ENCODE measurements around the gene STARD3. TPM values are rescaled to one million over a fixed set of nuclear protein-coding genes. Genes with fewer than 3 reads are reported as not detected.

STARD3 gene
- total and polyA plus RNA-seq, 12 donors: 14.2 to 46.1 (median 19.9) TPM

GRCh38 chr17:39608142-39608981, 28.6 kb upstream of the STARD3 start:
- intact Hi-C loops (cut with DNase I): no loop called here
- Histone ChIP-seq H3K4me3 (no peak overlapping the region), H3K4me1 (peaks cover 19 to 42% (median 32%) of the 10 kb centered on the region in 9 donors), H3K27ac (no peak overlapping the region), H3K36me3 (no peaks in the 10 kb centered on the region), H3K27me3 (peaks cover 42 to 94% (median 89%) of the 10 kb centered on the region in 7 donors), H3K9me3 (no peaks in the 10 kb centered on the region)
- 12 to 14% methylated on average over 15 of the region's 15 CpGs for WGBS, 2 donors
- ATAC-seq: no peak
- TF ChIP-seq CTCF (IDR thresholded peaks at IDR 0.05): no peak
- no peak for DNase-seq

DNA sequence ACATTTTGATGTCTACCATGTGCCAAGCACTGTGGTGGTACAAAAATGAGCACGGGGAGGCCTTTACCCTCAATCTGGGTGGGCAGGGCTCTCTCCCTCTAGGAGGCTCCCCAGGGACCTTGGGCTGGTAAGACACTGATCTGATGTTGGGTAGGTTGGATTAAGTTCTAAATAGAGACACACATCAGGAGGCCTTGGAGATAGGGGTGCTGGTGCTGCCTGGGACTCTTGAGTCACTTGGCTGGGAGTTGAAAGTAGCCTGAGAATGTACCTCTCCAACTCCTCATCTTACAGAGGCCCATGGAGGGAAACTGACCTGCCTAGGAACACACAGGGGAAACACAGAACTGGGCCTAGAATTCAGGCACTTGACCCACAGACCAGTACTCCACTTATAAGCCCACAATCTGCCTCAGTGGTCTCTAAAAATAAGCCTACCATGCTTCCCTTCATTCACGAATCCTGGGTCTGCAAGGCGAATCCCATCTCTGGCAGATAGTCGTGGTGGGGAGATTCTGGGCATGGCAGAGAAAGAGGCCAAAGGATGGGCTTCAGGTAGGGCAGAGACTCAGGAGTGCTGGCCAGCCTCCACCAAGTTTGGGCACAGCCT, 27.4 kb upstream of the STARD3 start:
- Histone ChIP-seq H3K27ac (no peak overlapping the region), H3K4me1 (peaks cover 19 to 34% (median 28%) of the 10 kb centered on the region in 9 donors), H3K9me3 (no peaks in the 10 kb centered on the region), H3K4me3 (no peak overlapping the region), H3K27me3 (peaks cover 42 to 92% (median 87%) of the 10 kb centered on the region in 7 donors), H3K36me3 (no peaks in the 10 kb centered on the region)
- DNase-seq (no peak), ATAC-seq (no peak)
- intact Hi-C loops (cut with DNase I): no loop called here
- TF ChIP-seq CTCF (IDR thresholded peaks at IDR 0.05): no peak
- 80 to 86% methylated on average over 4 of the region's 4 CpGs for WGBS, 2 donors

GRCh38 chr17:39611401-39612112, 25.4 kb upstream of the STARD3 start:
- intact Hi-C loops (cut with DNase I): no loop called here
- no peak for DNase-seq
- peaks cover 3 to 15% (median 9%) of the 10 kb centered on the region in 9 donors for H3K4me1 ChIP-seq
- 86 to 87% methylated on average over 9 of the region's 9 CpGs for WGBS, 2 donors
- no peaks in the 10 kb centered on the region for H3K36me3 ChIP-seq
- no peak for ATAC-seq
- no peaks in the 10 kb centered on the region for H3K9me3 ChIP-seq
- H3K27me3 ChIP-seq: peaks cover 23 to 81% (median 77%) of the 10 kb centered on the region in 7 donors
- H3K4me3 ChIP-seq: no peak overlapping the region
- no peak overlapping the region for H3K27ac ChIP-seq
- TF ChIP-seq CTCF (IDR thresholded peaks at IDR 0.05): no peak

- peaks cover 0 to 10% (median 4%) of the 10 kb centered on the region in 9 donors for H3K4me1 ChIP-seq
- no peaks in the 10 kb centered on the region for H3K36me3 ChIP-seq
- H3K9me3 ChIP-seq: no peaks in the 10 kb centered on the region
- intact Hi-C loops (cut with DNase I): no loop called here
- H3K27ac ChIP-seq: no peak overlapping the region
- no peak for DNase-seq
- no peak overlapping the region for H3K4me3 ChIP-seq
- TF ChIP-seq CTCF (IDR thresholded peaks at IDR 0.05): no peak
- ATAC-seq: no peak
- H3K27me3 ChIP-seq: peaks cover 16 to 79% (median 72%) of the 10 kb centered on the region in 7 donors
- WGBS, 2 donors: 75% methylated on average over 22 of the region's 22 CpGs
Measured at GRCh38 chr17:39612291-39612894, 24.6 kb upstream of the STARD3 start.

Data from heart right ventricle (tissue), 16 donors.